GM21529 (cell line): ENCODE measurements around the gene CINP.
"Not testable (repeated sequence)": the region's sequence is repeated elsewhere in the genome, so short reads cannot be mapped to it uniquely, and the experiment has no call there.

ENCODE experiments used
- ATAC-seq: cut with Tn5 transposase; IDR thresholded peaks from one replicate; pipeline ENCODE4 v1.9.1; 2021; ENCODE audit not compliant: unreplicated experiment

Gene CINP

GRCh38 chr14:102356280-102356679 lies 6.4 kb downstream of the CINP start:
- no peak for ATAC-seq

- ATAC-seq = no peak
Observed at GRCh38 chr14:102353126-102353619, 9.5 kb downstream of the CINP start.

GRCh38 chr14:102352213-102352612 lies 10.5 kb downstream of the CINP start:
- no peak for ATAC-seq

GRCh38 chr14:102351593-102351992 lies 11.1 kb downstream of the CINP start:
- not testable (repeated sequence) for ATAC-seq

GRCh38 chr14:102351023-102351422 lies 11.7 kb downstream of the CINP start:
- no peak for ATAC-seq

- ATAC-seq = no peak
Observed at GRCh38 chr14:102348376-102348775, 14.3 kb downstream of the CINP start.

GRCh38 chr14:102346645-102347044 lies 16.0 kb downstream of the CINP start:
- no peak for ATAC-seq

GRCh38 chr14:102345232-102345631 lies 17.5 kb downstream of the CINP start:
- no peak for ATAC-seq

- no peak for ATAC-seq
Observed at GRCh38 chr14:102344485-102344884, 18.2 kb downstream of the CINP start.

- no peak for ATAC-seq
Observed at GRCh38 chr14:102344084-102344483, 18.6 kb downstream of the CINP start.

GRCh38 chr14:102342238-102342637 lies 20.5 kb downstream of the CINP start:
- no peak for ATAC-seq

GRCh38 chr14:102341566-102341965 lies 21.1 kb downstream of the CINP start:
- no peak for ATAC-seq

GRCh38 chr14:102338724-102339123 lies 24.0 kb downstream of the CINP start:
- no peak for ATAC-seq

GRCh38 chr14:102335163-102335562 lies 27.5 kb downstream of the CINP start:
- ATAC-seq = no peak

- no peak for ATAC-seq
Observed at GRCh38 chr14:102333795-102334705, 28.6 kb downstream of the CINP start.

- no peak for ATAC-seq
Observed at GRCh38 chr14:102333390-102333789, 29.3 kb downstream of the CINP start.

- ATAC-seq = no peak
Observed at GRCh38 chr14:102330806-102331205, 31.9 kb downstream of the CINP start.

- not testable (repeated sequence) for ATAC-seq
Observed at GRCh38 chr14:102329381-102329780, 33.3 kb downstream of the CINP start.

- no peak for ATAC-seq
Observed at GRCh38 chr14:102326583-102326982, 36.1 kb downstream of the CINP start.

- ATAC-seq = no peak
Observed at GRCh38 chr14:102325791-102326345, 36.8 kb downstream of the CINP start.

GRCh38 chr14:102323102-102323501 lies 39.6 kb downstream of the CINP start:
- ATAC-seq = no peak
